Lower leg skin (tissue), 3 donors: ENCODE results near the gene LKAAEAR1.

Source experiments
- CTCF ChIP-seq, 3 donors: fragments of 450-650 bp; IDR thresholded peaks; one replicate each; pipeline ENCODE4 v1.5.1; 2016; ENCODE audit warnings: antibody characterized with exemption in 3 of 3, mild to moderate bottlenecking in 3 of 3, moderate library complexity in 2 of 3
- POLR2A ChIP-seq, 2 donors: fragments of 450-650 bp; IDR thresholded peaks; one replicate each; pipeline ENCODE4 v1.6.1; 2016 to 2017; ENCODE audit warnings: antibody characterized with exemption in 2 of 2, mild to moderate bottlenecking in 1 of 2, moderate library complexity in 1 of 2

- TF ChIP-seq CTCF (IDR thresholded peaks at IDR 0.05): no peak
- TF ChIP-seq POLR2A (IDR thresholded peaks at IDR 0.05): no peak
These were observed 521 bp upstream of the LKAAEAR1 start for GRCh38 chr20:64084685-64085152.
